Osteoblast (primary cell): Measurements from ENCODE around the gene SMIM24. TPM values are rescaled to one million over a fixed set of nuclear protein-coding genes. Genes with fewer than 3 reads are reported as not detected.

Experiments
- DNase-seq: peaks from one replicate; pipeline ENCODE4 v3.0.0; 2011; ENCODE audit warnings: low spot score, mixed read lengths; ENCODE audit not compliant: insufficient read length; ENCODE audit errors: missing footprints
- H2AFZ ChIP-seq: 2 replicates; pipeline ENCODE4 v1.6.0; 2011; ENCODE audit warnings: mild to moderate bottlenecking, low read length
- H3K27ac ChIP-seq: 2 replicates; pipeline ENCODE4 v1.5.1; 2011; ENCODE audit warnings: mild to moderate bottlenecking, low read depth, low read length, moderate library complexity
- H3K27me3 ChIP-seq: 2 replicates; pipeline ENCODE4 v1.6.0; 2012; ENCODE audit warnings: mild to moderate bottlenecking, control low read depth, inconsistent platforms, low read length, moderate library complexity; ENCODE audit not compliant: insufficient read depth
- H3K36me3 ChIP-seq: 2 replicates; pipeline ENCODE4 v1.5.1; 2011; ENCODE audit warnings: mild to moderate bottlenecking, low read length, control low read depth, moderate library complexity; ENCODE audit not compliant: insufficient read depth
- H3K4me1 ChIP-seq: 2 replicates; pipeline ENCODE4 v1.5.1; 2011; ENCODE audit warnings: mild to moderate bottlenecking, low read length, control low read depth, moderate library complexity; ENCODE audit not compliant: insufficient read depth
- H3K4me2 ChIP-seq: 2 replicates; pipeline ENCODE4 v1.6.0; 2011; ENCODE audit warnings: mild to moderate bottlenecking, low read length; ENCODE audit not compliant: insufficient read depth
- H3K4me3 ChIP-seq: fragments of 200-600 bp; sonication (generic); 3 replicates; pipeline ENCODE4 v1.5.1; 2012; ENCODE audit warnings: mild to moderate bottlenecking, low read length, inconsistent platforms; ENCODE audit not compliant: insufficient read depth
- H3K79me2 ChIP-seq: 2 replicates; pipeline ENCODE4 v1.6.0; 2012; ENCODE audit warnings: mild to moderate bottlenecking, low read length, control low read depth, inconsistent platforms; ENCODE audit not compliant: insufficient read depth
- H3K9me3 ChIP-seq: 2 replicates; pipeline ENCODE4 v1.5.1; 2011; ENCODE audit warnings: low read depth, low read length, control low read depth
- H4K20me1 ChIP-seq: 2 replicates; pipeline ENCODE4 v1.6.0; 2012; ENCODE audit warnings: mild to moderate bottlenecking, low read length, control low read depth; ENCODE audit not compliant: insufficient read depth
- CTCF ChIP-seq: IDR thresholded peaks from 2 replicates; pipeline ENCODE4 v1.5.1; 2011; ENCODE audit warnings: mild to moderate bottlenecking, low read depth, low read length, moderate library complexity; ENCODE audit errors: extremely low read depth
- total RNA-seq: library from RNA; depleted of rRNA; stranded (reverse); fragments of >200 nt; gene quantifications from 2 replicates; pipeline ENCODE4 v1.2.3, GENCODE V29; 2012

SMIM24 gene
- total RNA-seq, 1 donor, result not detected

- Histone ChIP-seq H3K27ac (no peak overlapping the region), H2AFZ (no peak overlapping the region), H3K4me2 (no peak overlapping the region), H3K79me2 (no peaks in the 10 kb centered on the region), H3K36me3 (peaks cover 9% of the 10 kb centered on the region), H3K4me3 (no peak overlapping the region), H3K4me1 (no peaks in the 10 kb centered on the region), H4K20me1 (peaks cover 30% of the 10 kb centered on the region), H3K9me3 (no peaks in the 10 kb centered on the region), H3K27me3 (no peaks in the 10 kb centered on the region)
- no peak for TF ChIP-seq CTCF
- peak; percentile 69 for DNase-seq
These were observed 12.1 kb downstream of the SMIM24 start for GRCh38 chr19:3468211-3468610.

GRCh38 chr19:3467437-3468198, 12.7 kb downstream of the SMIM24 start:
- H3K4me2 ChIP-seq, result no peak overlapping the region
- H3K9me3 ChIP-seq, result no peaks in the 10 kb centered on the region
- peak; percentile 80 for DNase-seq
- no peaks in the 10 kb centered on the region for H3K4me1 ChIP-seq
- no peaks in the 10 kb centered on the region for H3K27me3 ChIP-seq
- H2AFZ ChIP-seq, result no peak overlapping the region
- TF ChIP-seq CTCF, result no peak
- H3K36me3 ChIP-seq, result peaks cover 15% of the 10 kb centered on the region
- peaks cover 30% of the 10 kb centered on the region for H4K20me1 ChIP-seq
- H3K27ac ChIP-seq, result no peak overlapping the region
- H3K79me2 ChIP-seq, result no peaks in the 10 kb centered on the region
- no peak overlapping the region for H3K4me3 ChIP-seq

- TF ChIP-seq CTCF, result no peak
- H3K36me3 ChIP-seq, result peaks cover 18% of the 10 kb centered on the region
- H3K4me1 ChIP-seq, result no peaks in the 10 kb centered on the region
- no peaks in the 10 kb centered on the region for H3K9me3 ChIP-seq
- peaks cover 23% of the 10 kb centered on the region for H4K20me1 ChIP-seq
- DNase-seq, result peak; percentile 69
- peaks cover 2% of the 10 kb centered on the region for H3K79me2 ChIP-seq
- no peaks in the 10 kb centered on the region for H3K27me3 ChIP-seq
- no peak overlapping the region for H3K4me3 ChIP-seq
- H3K27ac ChIP-seq, result no peak overlapping the region
- H2AFZ ChIP-seq, result no peak overlapping the region
- H3K4me2 ChIP-seq, result no peak overlapping the region
These were observed 13.7 kb downstream of the SMIM24 start for GRCh38 chr19:3466635-3467034.

GRCh38 chr19:3465552-3465951, 14.8 kb downstream of the SMIM24 start:
- no peak overlapping the region for H3K4me3 ChIP-seq
- no peak overlapping the region for H2AFZ ChIP-seq
- no peak for TF ChIP-seq CTCF
- peaks cover 22% of the 10 kb centered on the region for H4K20me1 ChIP-seq
- H3K4me1 ChIP-seq, result no peaks in the 10 kb centered on the region
- H3K36me3 ChIP-seq, result peaks cover 20% of the 10 kb centered on the region
- no peaks in the 10 kb centered on the region for H3K27me3 ChIP-seq
- peak; percentile 70 for DNase-seq
- no peaks in the 10 kb centered on the region for H3K9me3 ChIP-seq
- no peak overlapping the region for H3K27ac ChIP-seq
- H3K4me2 ChIP-seq, result no peak overlapping the region
- peaks cover 8% of the 10 kb centered on the region for H3K79me2 ChIP-seq
